Measurements from ENCODE around the gene PLXNA3. TPM values are rescaled to one million over a fixed set of nuclear protein-coding genes. Genes with fewer than 3 reads are reported as not detected.

PLXNA3 gene
- total RNA-seq, 1 experiment from 2014 or later, result 36.3 TPM

GRCh38 chrX:154486396-154487207, 28.5 kb downstream of the PLXNA3 start, which contains the start of gene UBL4A:
UBL4A (minus strand) TSS chrX:154486615; CDS start chrX:154486584, 31 bp downstream.
- Histone ChIP-seq H3K23me2 (ENCODE audit: insufficient read length, low read depth, low read length, poor library complexity, severe bottlenecking) (no peaks in the 10 kb centered on the region), H2AK5ac (ENCODE audit: insufficient read length, low read length) (no peak within 1 kb of the TSS), H2BK12ac (ENCODE audit: insufficient read length, low read depth, low read length) (no peak within 1 kb of the TSS), H2BK15ac (ENCODE audit: low read depth, low read length) (no peak within 1 kb of the TSS), H3K79me1 (ENCODE audit: insufficient read depth, low read depth, low read length, poor library complexity, severe bottlenecking) (no peaks in the 10 kb centered on the region), H3T11ph (ENCODE audit: low read length) (no peak within 1 kb of the TSS), H3K4me1 (ENCODE audit: insufficient read depth, low read length) (no peaks in the 10 kb centered on the region; the same call in 1 of the 2 replicates), H4K91ac (ENCODE audit: insufficient read length, low read depth, low read length) (no peak within 1 kb of the TSS), H3K18ac (ENCODE audit: insufficient read length, low read depth, low read length) (no peak within 1 kb of the TSS), H3K27me3 (ENCODE audit: insufficient read depth, low read length) (no peaks in the 10 kb centered on the region), H2AFZ (ENCODE audit: low read length) (no peak within 1 kb of the TSS), H3K14ac (ENCODE audit: insufficient read depth, low read length) (no peak within 1 kb of the TSS), H3K4ac (ENCODE audit: low read depth, low read length) (no peak within 1 kb of the TSS), H2BK120ac (ENCODE audit: low read depth, low read length, poor library complexity, severe bottlenecking) (no peak within 1 kb of the TSS), H3K4me2 (ENCODE audit: insufficient read depth, insufficient read length, low read length) (peak within 1 kb of the TSS; percentile 20), H3K23ac (ENCODE audit: insufficient read length, low read depth, low read length) (no peak within 1 kb of the TSS), H4K5ac (ENCODE audit: insufficient read length, low read depth, low read length) (no peak within 1 kb of the TSS), H2BK5ac (ENCODE audit: insufficient read length, low read length) (no peak within 1 kb of the TSS), H3K9ac (ENCODE audit: extremely low read depth, insufficient read length, low read length) (no peak within 1 kb of the TSS), H3K56ac (ENCODE audit: insufficient read length, low read depth, low read length) (no peak within 1 kb of the TSS), H4K20me1 (ENCODE audit: control insufficient read depth, insufficient read depth, insufficient read length) (no peaks in the 10 kb centered on the region), H2BK20ac (ENCODE audit: low read depth, low read length, poor library complexity, severe bottlenecking) (no peak within 1 kb of the TSS), H3K27ac (ENCODE audit: insufficient read length, low read depth, low read length) (no peak within 1 kb of the TSS), H3K79me2 (ENCODE audit: insufficient read depth, low read length) (no peaks in the 10 kb centered on the region), H4K8ac (replicated peaks; ENCODE audit: insufficient read length, low read depth, low read length) (no peak within 1 kb of the TSS), H3K9me3 (ENCODE audit: control insufficient read depth, low read depth, low read length) (peaks cover 52% of the 10 kb centered on the region)
- H3K9me3 Mint-ChIP-seq, result peaks cover 73 to 80% of the 10 kb centered on the region in 2 experiments
- H3K4me1 Mint-ChIP-seq, result peaks cover 6 to 18% of the 10 kb centered on the region in 2 experiments; a peak in 3 of 4 replicates
- H3K4me3 Mint-ChIP-seq, result peak within 1 kb of the TSS; percentile 62 to 78
- H3K27me3 Mint-ChIP-seq (ENCODE audit: low read depth), result peaks cover 3% of the 10 kb centered on the region
- DNase-seq, result peak; percentile 47
- TF ChIP-seq CTCF (conservative IDR thresholded peaks at IDR 0.05), result no peak
- peaks cover 3 to 28% (median 22%) of the 10 kb centered on the region in 3 experiments; a peak in 6 of 7 replicates for H3K36me3 Mint-ChIP-seq (ENCODE audit: insufficient read depth in 1 of 3, low read depth in 3 of 3)
- no CpG with 5 or more reads among the region's 95 CpGs for WGBS (ENCODE audit: extremely low coverage, insufficient read length, low lambda C conversion rate)
- H3K27ac Mint-ChIP-seq, result no peak within 1 kb of the TSS
